OCI-LY1 (cell line): Measurements from ENCODE around the gene TGOLN2.
"Not testable (repeated sequence)": the region's sequence is repeated elsewhere in the genome, so short reads cannot be mapped to it uniquely, and the experiment has no call there.

ENCODE experiments used
- H2AFZ ChIP-seq: fragments of 200-600 bp; sonication (generic), shearing (Covaris generic); 2 replicates; pipeline ENCODE4 v1.6.0; 2014; ENCODE audit warnings: antibody characterized with exemption, mild to moderate bottlenecking, low read length
- H3F3A ChIP-seq: fragments of 200-600 bp; sonication (generic), shearing (Covaris generic); 2 replicates; pipeline ENCODE4 v1.6.0; 2014; ENCODE audit warnings: mild to moderate bottlenecking, antibody characterized with exemption, low read length, moderate library complexity; ENCODE audit not compliant: insufficient read depth
- H3K27ac ChIP-seq: fragments of 200-600 bp; sonication (generic); 2 replicates; pipeline ENCODE4 v1.5.1; 2014; ENCODE audit warnings: low read length, mixed run types, mild to moderate bottlenecking, low read depth; ENCODE audit not compliant: poor library complexity, severe bottlenecking
- H3K27me3 ChIP-seq: fragments of 200-600 bp; sonication (generic); 2 replicates; pipeline ENCODE4 v1.6.0; 2014; ENCODE audit warnings: antibody characterized with exemption, mild to moderate bottlenecking, low read length, moderate library complexity; ENCODE audit not compliant: insufficient read depth
- H3K36me3 ChIP-seq: fragments of 200-600 bp; sonication (generic); 2 replicates; pipeline ENCODE4 v1.6.1; 2014; ENCODE audit warnings: mild to moderate bottlenecking, antibody characterized with exemption, low read length, moderate library complexity, mixed read lengths; ENCODE audit not compliant: insufficient read depth
- H3K4me1 ChIP-seq: fragments of 200-600 bp; sonication (generic); 2 replicates; pipeline ENCODE4 v1.5.1; 2014; ENCODE audit warnings: mild to moderate bottlenecking, low read length, moderate library complexity; ENCODE audit not compliant: insufficient read depth, severe bottlenecking
- H3K4me2 ChIP-seq: fragments of 200-600 bp; sonication (generic), shearing (Covaris generic); 2 replicates; pipeline ENCODE4 v1.6.1; 2014; ENCODE audit warnings: low read length
- H3K4me3 ChIP-seq: fragments of 200-600 bp; sonication (generic); 2 replicates; pipeline ENCODE4 v1.5.1; 2014; ENCODE audit warnings: low read length, low read depth, mild to moderate bottlenecking, mixed read lengths; ENCODE audit not compliant: poor library complexity, severe bottlenecking
- H3K79me2 ChIP-seq: fragments of 200-600 bp; shearing (Covaris generic); 2 replicates; pipeline ENCODE4 v1.6.1; 2016; ENCODE audit warnings: mixed run types, low read length, mixed read lengths; ENCODE audit not compliant: insufficient read depth
- H3K9ac ChIP-seq: fragments of 200-600 bp; sonication (generic), shearing (Covaris generic); 2 replicates; pipeline ENCODE4 v1.6.1; 2014; ENCODE audit warnings: mild to moderate bottlenecking, low read length, mixed read lengths
- H3K9me2 ChIP-seq: fragments of 200-600 bp; sonication (generic), shearing (Covaris generic); 2 replicates; pipeline ENCODE4 v1.6.1; 2014; ENCODE audit warnings: low read depth, mild to moderate bottlenecking, low read length, mixed read lengths
- H3K9me3 ChIP-seq: fragments of 200-600 bp; shearing (Covaris generic); 2 replicates; pipeline ENCODE4 v1.6.1; 2014; ENCODE audit warnings: low read length, mixed read lengths
- H4K20me1 ChIP-seq: fragments of 200-600 bp; sonication (generic), shearing (Covaris generic); 2 replicates; pipeline ENCODE4 v1.6.0; 2016; ENCODE audit warnings: mild to moderate bottlenecking, low read length; ENCODE audit not compliant: insufficient read depth
- EZH2 ChIP-seq: fragments of 200-600 bp; sonication (generic), shearing (Covaris generic); IDR thresholded peaks from 2 replicates; pipeline ENCODE4 v1.8.0; 2017; ENCODE audit warnings: borderline replicate concordance, mixed run types, mild to moderate bottlenecking, antibody characterized with exemption, low read length, moderate library complexity, mixed read lengths
- TF ChIP-seq, protein P1 (sequence below): fragments of 200-600 bp; sonication (generic), shearing (Covaris generic); IDR thresholded peaks from 2 replicates; pipeline ENCODE4 v1.5.1; 2017; ENCODE audit warnings: mild to moderate bottlenecking, antibody characterized with exemption, low read length, moderate library complexity, mixed read lengths

The TGOLN2 gene

DNA sequence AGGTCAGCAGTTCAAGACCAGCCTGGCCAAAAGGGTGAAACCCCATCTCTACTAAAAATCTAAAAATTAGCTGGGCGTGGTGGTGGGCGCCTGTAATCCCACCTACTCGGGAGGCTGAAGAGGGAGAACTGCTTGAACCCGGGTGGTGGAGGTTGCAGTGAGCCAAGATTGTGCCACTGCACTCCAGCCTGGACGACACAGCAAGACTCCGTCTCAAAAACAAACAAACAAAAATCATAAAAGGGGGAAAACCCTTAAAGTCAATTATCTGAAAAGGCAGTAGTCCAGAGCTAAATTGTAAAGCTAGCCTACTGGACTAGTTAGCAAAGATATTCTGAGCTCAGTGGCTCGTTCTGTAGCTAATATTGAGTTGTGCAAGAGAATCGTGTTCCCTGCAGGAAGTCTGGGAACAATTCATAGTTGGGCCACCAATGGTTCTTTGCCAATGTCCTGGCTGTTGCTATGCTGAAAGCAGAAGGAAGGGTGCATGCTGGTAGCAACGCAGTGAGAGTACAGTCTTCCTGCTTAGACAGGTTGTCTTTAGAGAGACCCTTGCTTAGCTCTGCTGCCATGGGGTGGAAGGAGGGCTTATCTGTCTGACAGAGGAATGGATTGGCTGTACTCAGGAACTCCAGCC is 4.3 kb downstream of the TGOLN2 start:
- Histone ChIP-seq H3K27ac (no peak overlapping the region), H3K9me2 (no peaks in the 10 kb centered on the region), H3K4me3 (no peak overlapping the region), H3K9me3 (no peaks in the 10 kb centered on the region), H3K79me2 (peaks cover 28% of the 10 kb centered on the region), H4K20me1 (no peaks in the 10 kb centered on the region), H2AFZ (no peak overlapping the region), H3F3A (no peaks in the 10 kb centered on the region), H3K36me3 (peaks cover 85% of the 10 kb centered on the region), H3K9ac (no peak overlapping the region), H3K27me3 (no peaks in the 10 kb centered on the region), H3K4me2 (no peak overlapping the region), H3K4me1 (peaks cover 19% of the 10 kb centered on the region)
- no peak for TF ChIP-seq EZH2
- TF ChIP-seq, protein P1, sequence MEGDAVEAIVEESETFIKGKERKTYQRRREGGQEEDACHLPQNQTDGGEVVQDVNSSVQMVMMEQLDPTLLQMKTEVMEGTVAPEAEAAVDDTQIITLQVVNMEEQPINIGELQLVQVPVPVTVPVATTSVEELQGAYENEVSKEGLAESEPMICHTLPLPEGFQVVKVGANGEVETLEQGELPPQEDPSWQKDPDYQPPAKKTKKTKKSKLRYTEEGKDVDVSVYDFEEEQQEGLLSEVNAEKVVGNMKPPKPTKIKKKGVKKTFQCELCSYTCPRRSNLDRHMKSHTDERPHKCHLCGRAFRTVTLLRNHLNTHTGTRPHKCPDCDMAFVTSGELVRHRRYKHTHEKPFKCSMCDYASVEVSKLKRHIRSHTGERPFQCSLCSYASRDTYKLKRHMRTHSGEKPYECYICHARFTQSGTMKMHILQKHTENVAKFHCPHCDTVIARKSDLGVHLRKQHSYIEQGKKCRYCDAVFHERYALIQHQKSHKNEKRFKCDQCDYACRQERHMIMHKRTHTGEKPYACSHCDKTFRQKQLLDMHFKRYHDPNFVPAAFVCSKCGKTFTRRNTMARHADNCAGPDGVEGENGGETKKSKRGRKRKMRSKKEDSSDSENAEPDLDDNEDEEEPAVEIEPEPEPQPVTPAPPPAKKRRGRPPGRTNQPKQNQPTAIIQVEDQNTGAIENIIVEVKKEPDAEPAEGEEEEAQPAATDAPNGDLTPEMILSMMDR = no peak

DNA sequence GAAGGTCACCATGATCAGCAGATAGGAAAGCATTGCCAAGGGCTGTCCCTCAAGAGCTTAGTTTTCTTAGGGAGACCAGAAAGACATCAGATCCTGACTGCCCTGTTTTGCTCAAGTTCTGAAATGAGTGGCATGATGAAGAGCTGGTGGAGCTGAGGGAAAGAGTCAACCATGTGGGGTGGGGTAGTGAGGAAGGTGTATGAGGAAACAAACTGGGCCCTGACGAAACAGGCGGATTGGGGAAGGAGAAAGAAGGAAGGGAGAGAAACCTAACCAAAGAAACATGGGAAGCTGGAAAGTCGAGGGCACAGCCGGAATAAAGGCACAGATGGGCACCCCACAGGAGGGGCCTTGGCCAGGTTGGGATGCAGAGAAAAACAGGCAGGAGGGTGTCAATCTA is 8.0 kb downstream of the TGOLN2 start:
- H3K4me3 ChIP-seq = no peak overlapping the region
- H2AFZ ChIP-seq = no peak overlapping the region
- H3K79me2 ChIP-seq = peaks cover under 1% of the 10 kb centered on the region; the same call in 1 of the 2 replicates
- TF ChIP-seq, protein P1 = no peak
- TF ChIP-seq EZH2 = no peak
- H3K4me1 ChIP-seq = peaks cover 3% of the 10 kb centered on the region
- no peaks in the 10 kb centered on the region for H4K20me1 ChIP-seq
- no peak overlapping the region for H3K4me2 ChIP-seq
- H3K27me3 ChIP-seq = no peaks in the 10 kb centered on the region
- no peak overlapping the region for H3K27ac ChIP-seq
- H3K9me2 ChIP-seq = no peaks in the 10 kb centered on the region
- no peak overlapping the region for H3K9ac ChIP-seq
- no peaks in the 10 kb centered on the region for H3F3A ChIP-seq
- H3K36me3 ChIP-seq = peaks cover 87% of the 10 kb centered on the region
- no peaks in the 10 kb centered on the region for H3K9me3 ChIP-seq

DNA sequence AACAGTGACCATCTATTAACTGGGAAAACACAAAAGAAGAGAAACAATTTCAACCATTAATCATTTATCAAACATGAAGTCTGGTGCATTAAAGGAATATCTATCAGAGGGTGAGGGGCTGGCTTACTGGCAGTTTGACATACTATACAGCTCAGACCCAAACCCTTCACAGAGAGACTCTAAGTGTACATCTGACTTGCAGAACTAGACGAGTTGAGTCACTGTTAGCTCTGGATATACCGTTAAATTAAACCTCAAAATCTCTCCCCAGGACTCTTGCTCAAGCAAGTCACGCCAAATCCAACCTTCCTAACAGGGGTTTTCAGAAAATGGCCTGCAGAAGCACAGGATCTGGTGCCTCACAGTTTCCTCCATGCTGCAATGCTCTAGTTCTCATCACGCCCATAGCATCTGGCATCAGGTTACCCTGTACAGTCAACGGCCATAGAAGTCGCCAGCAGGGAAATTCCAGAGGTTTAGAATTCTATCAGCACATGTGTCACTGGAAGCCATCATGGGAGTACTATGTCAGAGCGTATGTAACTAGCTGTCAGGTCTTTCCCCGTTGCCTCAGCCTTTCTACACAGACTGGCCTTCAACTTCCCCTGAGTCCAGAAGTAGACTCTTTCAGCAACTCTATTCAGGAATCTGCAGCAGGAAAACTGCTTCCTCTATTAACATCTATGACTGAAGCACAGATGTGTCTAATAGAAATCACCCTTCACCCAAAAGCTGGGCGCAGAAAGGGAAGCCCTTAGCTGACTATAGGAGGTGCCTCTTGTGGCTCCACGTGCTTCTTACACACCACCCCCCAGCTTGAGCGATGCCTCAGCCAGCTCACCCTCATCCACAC is 9.3 kb downstream of the TGOLN2 start:
- no peak overlapping the region for H3K4me3 ChIP-seq
- no peak overlapping the region for H3K4me2 ChIP-seq
- H3K27ac ChIP-seq = no peak overlapping the region
- peaks cover 74% of the 10 kb centered on the region for H3K36me3 ChIP-seq
- no peaks in the 10 kb centered on the region for H3K9me2 ChIP-seq
- H4K20me1 ChIP-seq = no peaks in the 10 kb centered on the region
- no peaks in the 10 kb centered on the region for H3K4me1 ChIP-seq
- no peaks in the 10 kb centered on the region for H3K79me2 ChIP-seq
- no peak for TF ChIP-seq EZH2
- TF ChIP-seq, protein P1 = no peak
- no peak overlapping the region for H3K9ac ChIP-seq
- no peaks in the 10 kb centered on the region for H3K9me3 ChIP-seq
- H2AFZ ChIP-seq = no peak overlapping the region
- H3K27me3 ChIP-seq = no peaks in the 10 kb centered on the region
- no peaks in the 10 kb centered on the region for H3F3A ChIP-seq

DNA sequence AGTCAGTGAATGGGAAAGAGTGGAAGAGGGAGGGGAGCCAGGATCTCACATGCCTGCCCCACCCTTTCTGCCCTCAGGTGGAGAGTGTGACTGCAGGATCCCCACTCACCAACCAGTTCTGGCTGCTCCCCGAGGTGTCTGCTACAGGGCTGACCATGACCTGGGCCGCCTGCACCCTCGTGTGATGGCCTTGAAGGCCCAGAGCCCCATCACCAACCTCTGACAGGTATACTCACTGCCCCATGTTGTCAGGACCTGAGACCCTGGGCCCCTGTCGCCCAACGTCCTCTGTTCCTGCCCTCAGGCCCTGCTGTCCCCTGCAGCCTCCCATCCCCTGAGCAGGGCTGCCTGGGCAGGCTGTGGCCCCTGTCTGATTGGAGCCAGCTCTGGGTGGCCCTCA is 11.9 kb downstream of the TGOLN2 start:
- H3K36me3 ChIP-seq = peaks cover 49% of the 10 kb centered on the region
- H4K20me1 ChIP-seq, H2AFZ ChIP-seq, H3K4me2 ChIP-seq, H3K27me3 ChIP-seq, H3K9me2 ChIP-seq, H3F3A ChIP-seq, H3K4me1 ChIP-seq, H3K27ac ChIP-seq, H3K9ac ChIP-seq, H3K9me3 ChIP-seq, H3K4me3 ChIP-seq, H3K79me2 ChIP-seq: not testable (repeated sequence)
